ENCODE measurements around the gene MOV10L1. TPM values are rescaled to one million over a fixed set of nuclear protein-coding genes. Genes with fewer than 3 reads are reported as not detected.

Gene MOV10L1
- total RNA-seq, 2 donors from 2014 or later: 0.36 to 18.9 TPM

DNA sequence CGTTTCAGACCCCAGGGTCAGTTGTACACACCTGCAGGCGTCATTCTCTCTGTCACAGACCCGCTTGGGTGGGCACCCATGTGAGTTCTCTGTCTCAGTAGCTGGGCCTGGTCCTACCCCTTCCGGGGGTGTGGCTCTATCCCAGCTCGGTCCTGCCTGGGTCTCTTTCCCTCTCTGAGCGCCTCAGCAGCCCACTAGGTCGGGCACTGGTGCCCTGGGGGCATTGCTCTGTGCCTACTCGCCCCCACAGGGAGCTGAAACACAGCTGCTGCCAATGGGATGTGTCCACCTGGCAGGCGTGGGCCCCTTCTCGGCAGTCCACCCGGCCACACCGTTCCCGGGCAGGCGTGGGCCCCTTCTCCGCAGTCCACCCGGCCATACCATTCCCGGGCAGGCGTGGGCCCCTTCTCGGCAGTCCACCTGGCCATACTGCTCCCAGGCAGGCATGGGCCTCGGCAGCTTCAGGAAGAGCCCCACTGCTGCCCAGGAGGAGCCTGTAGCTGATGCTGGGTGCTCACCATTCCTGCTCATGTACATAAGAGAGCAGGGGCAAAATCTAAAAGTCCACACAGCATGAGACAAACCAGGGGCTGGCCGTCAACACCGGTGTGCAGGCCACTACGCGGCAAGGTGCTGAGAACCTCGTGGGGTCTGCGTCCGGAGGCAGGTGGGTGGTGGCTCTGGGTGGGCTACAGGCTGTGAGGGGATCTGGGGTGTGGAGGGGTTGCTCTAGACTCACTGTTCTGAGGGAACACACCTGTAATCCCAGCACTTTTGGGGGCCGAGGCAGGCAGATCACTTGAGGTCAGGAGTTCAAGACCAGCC is 16.9 kb upstream of the MOV10L1 start:
- 86% methylated on average over 27 of the region's 28 CpGs for WGBS
- no peaks in the 10 kb centered on the region for H3K36me3 ChIP-seq
- H3K4me3 ChIP-seq: no peak overlapping the region
- H3K27ac ChIP-seq: no peak overlapping the region
- no peaks in the 10 kb centered on the region for H3K9me3 ChIP-seq
- no peaks in the 10 kb centered on the region for H3K4me1 ChIP-seq (replicated peaks)
- intact Hi-C loops (cut with DNase I): no loop called here
- TF ChIP-seq, protein P1, sequence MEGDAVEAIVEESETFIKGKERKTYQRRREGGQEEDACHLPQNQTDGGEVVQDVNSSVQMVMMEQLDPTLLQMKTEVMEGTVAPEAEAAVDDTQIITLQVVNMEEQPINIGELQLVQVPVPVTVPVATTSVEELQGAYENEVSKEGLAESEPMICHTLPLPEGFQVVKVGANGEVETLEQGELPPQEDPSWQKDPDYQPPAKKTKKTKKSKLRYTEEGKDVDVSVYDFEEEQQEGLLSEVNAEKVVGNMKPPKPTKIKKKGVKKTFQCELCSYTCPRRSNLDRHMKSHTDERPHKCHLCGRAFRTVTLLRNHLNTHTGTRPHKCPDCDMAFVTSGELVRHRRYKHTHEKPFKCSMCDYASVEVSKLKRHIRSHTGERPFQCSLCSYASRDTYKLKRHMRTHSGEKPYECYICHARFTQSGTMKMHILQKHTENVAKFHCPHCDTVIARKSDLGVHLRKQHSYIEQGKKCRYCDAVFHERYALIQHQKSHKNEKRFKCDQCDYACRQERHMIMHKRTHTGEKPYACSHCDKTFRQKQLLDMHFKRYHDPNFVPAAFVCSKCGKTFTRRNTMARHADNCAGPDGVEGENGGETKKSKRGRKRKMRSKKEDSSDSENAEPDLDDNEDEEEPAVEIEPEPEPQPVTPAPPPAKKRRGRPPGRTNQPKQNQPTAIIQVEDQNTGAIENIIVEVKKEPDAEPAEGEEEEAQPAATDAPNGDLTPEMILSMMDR (IDR thresholded peaks at IDR 0.05): no peak
- no peak for TF ChIP-seq POLR2A (IDR thresholded peaks at IDR 0.05)
- TF ChIP-seq POLR2AphosphoS5 (IDR thresholded peaks at IDR 0.05): no peak
- no peaks in the 10 kb centered on the region for H3K27me3 ChIP-seq (replicated peaks; ENCODE audit: insufficient read depth)
- DNase-seq (ENCODE audit: low spot score): no peak

DNA sequence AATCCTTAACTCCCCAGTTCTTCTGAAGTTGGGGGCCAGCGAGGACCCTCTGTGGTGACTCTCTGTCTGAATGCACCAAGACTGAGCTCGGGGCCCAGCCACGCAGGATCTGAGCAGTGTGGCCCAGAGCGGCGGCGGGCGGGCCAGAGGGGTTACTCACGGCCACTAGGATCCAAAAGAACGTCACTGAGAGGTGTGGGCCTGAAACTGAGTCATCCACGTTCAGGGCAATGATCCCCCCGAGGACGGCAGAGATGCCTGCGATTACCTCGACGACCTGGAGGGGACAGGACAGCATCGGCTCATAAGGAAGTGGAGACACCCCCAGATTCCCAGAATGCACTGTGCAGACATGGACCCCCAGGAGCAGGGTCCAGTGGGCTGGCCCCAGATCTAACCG is 15.8 kb upstream of the MOV10L1 start:
- no peaks in the 10 kb centered on the region for H3K4me1 ChIP-seq (replicated peaks)
- H3K36me3 ChIP-seq: no peaks in the 10 kb centered on the region
- H3K27me3 ChIP-seq (replicated peaks; ENCODE audit: insufficient read depth): no peaks in the 10 kb centered on the region
- intact Hi-C loops (cut with DNase I): no loop called here
- no peak for DNase-seq (ENCODE audit: low spot score)
- 77% methylated on average over 17 of the region's 17 CpGs for WGBS
- no peak overlapping the region for H3K4me3 ChIP-seq
- H3K27ac ChIP-seq: no peak overlapping the region
- TF ChIP-seq POLR2AphosphoS5 (IDR thresholded peaks at IDR 0.05): no peak
- TF ChIP-seq POLR2A (IDR thresholded peaks at IDR 0.05): no peak
- TF ChIP-seq, protein P1 (IDR thresholded peaks at IDR 0.05): no peak
- no peaks in the 10 kb centered on the region for H3K9me3 ChIP-seq

DNA sequence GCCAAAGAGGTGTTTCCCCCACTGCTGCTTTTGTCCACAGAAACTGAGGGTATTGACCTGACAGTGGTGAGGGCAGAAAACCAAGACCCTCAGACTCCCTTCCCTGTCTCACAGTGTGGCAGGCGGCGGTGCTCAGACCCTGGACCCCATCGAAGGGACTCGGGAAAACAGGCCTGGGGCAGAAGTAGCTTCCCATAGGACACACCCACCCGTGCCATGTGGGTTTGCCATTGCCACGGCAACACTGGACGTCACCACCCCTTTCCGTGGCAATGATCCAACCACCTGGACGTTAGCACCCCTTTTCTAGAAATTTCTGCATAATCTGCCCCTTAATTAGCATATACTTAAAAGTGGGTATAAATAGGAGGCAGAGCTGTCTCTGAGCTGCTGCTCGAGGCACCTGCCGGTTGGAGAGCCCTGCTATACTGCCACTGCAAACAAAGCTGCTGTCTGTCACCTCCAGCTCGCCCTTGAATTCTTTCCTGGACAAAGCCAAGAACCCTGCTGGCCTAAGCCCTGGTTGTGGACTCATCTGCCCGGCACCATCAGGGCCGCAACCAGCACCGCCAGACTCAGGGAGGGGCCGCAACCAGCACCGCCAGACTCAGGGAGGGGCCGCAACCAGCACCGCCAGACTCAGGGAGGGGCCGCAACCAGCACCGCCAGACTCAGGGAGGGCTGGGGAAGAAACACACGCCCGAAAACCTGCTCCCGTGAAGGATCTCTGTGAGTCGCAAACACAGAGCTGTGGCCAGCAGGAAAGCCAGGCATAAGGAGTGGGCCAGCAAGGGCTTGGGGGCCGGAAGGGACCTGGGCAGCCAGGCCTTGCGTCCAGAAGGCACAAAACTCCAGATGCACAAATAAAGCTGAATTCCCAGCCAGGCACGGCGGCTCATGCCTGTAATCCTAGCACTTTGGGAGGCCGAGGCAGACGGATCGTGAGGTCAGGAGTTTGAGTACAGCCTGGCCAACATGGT is 15.0 kb upstream of the MOV10L1 start:
- H3K36me3 ChIP-seq: no peaks in the 10 kb centered on the region
- no peaks in the 10 kb centered on the region for H3K27me3 ChIP-seq (replicated peaks; ENCODE audit: insufficient read depth)
- H3K4me3 ChIP-seq: no peak overlapping the region
- H3K4me1 ChIP-seq (replicated peaks): no peaks in the 10 kb centered on the region
- WGBS: 78% methylated on average over 32 of the region's 32 CpGs
- TF ChIP-seq POLR2A (IDR thresholded peaks at IDR 0.05): no peak
- TF ChIP-seq, protein P1 (IDR thresholded peaks at IDR 0.05): no peak
- TF ChIP-seq POLR2AphosphoS5 (IDR thresholded peaks at IDR 0.05): no peak
- DNase-seq (ENCODE audit: low spot score): no peak
- H3K9me3 ChIP-seq: no peaks in the 10 kb centered on the region
- intact Hi-C loops (cut with DNase I): no loop called here
- H3K27ac ChIP-seq: no peak overlapping the region

DNA sequence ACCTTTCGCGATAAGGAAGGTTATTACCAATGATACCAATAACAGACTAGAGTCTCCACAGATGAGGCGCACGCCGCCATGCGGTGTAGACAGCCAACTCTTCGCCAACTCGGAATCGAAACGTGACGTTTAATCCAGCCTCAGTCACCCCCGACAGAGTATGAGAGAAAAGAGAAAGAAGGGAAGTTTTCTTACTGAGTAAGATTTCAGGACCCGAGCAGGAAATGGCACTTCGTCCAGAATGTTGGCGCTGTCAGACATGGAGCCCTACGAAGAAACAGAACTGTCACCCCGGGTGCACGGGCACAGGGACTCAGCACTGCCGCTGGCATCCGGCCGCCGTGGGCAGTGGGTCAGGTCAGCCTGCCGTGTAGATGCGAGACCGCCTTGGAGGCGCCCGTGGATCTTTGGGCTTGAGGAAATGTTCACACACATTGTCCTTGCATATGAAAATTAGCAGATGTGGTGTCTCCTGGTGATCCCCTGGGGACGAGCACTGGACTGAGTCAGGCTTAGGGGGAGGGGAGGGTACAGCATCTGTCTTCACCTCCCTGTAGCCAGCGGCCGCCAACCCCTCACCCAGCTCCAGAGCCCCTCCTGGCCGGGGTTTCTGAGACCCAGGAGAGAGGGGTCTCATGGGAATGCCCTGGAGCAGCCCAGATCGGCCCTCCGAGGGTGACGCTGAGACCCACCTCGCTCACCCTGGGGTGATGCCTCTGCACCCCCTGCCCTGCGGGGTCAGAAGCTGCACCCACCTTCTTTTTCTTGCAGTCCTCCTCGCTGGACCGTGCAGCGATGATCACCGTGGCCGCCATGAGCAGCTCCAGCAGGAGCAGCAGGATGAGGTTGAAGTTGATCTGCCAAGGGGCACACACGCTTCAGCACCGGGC is 12.9 kb upstream of the MOV10L1 start:
- Histone ChIP-seq H3K9me3 (no peaks in the 10 kb centered on the region), H3K27me3 (replicated peaks; ENCODE audit: insufficient read depth) (no peaks in the 10 kb centered on the region), H3K36me3 (no peaks in the 10 kb centered on the region), H3K4me1 (replicated peaks) (no peaks in the 10 kb centered on the region), H3K4me3 (no peak overlapping the region), H3K27ac (no peak overlapping the region)
- DNase-seq (ENCODE audit: low spot score): no peak
- 85% methylated on average over 43 of the region's 43 CpGs for WGBS
- intact Hi-C loops (cut with DNase I): no loop called here
- TF ChIP-seq POLR2A (IDR thresholded peaks at IDR 0.05) (no peak), POLR2AphosphoS5 (IDR thresholded peaks at IDR 0.05) (no peak)
- TF ChIP-seq, protein P1 (IDR thresholded peaks at IDR 0.05): no peak
